DMS79 treated with DMSO at 0.1 percent for 48 hours (cell line): Measurements from ENCODE around the gene AK8.
A peak's percentile ranks its signal among the peaks of the same experiment; 100 is the strongest.

Experiments
- DNase-seq: peaks from one replicate; lab custom pipeline; 2025; lab: John Stamatoyannopoulos, UW

The AK8 gene

GRCh38 chr9:132887181-132888120 is 9.4 kb upstream of the AK8 start:
- DNase-seq = no peak

DNA sequence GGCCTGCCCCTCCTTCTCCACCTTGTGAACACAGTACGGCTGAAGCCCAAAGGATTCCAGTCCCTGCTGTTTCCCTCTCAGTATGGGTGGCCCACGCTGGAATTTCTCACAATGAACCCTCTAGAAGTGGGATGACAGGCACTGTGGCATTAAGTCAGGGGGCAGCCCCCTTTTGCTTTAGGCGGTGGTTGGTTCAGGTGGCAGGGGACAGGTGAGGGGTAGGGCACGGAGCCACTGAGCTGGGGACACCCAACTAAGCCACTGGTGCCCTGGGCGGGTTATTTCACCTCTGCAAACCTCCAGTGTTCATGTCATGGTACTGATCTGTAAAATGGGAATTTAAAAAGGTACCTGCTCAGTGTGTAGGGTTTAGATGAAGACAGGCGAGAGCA is 8.2 kb upstream of the AK8 start:
- DNase-seq = no peak

- DNase-seq = peak; percentile 40
These were observed 7.7 kb upstream of the AK8 start for GRCh38 chr9:132885720-132886333.

DNA sequence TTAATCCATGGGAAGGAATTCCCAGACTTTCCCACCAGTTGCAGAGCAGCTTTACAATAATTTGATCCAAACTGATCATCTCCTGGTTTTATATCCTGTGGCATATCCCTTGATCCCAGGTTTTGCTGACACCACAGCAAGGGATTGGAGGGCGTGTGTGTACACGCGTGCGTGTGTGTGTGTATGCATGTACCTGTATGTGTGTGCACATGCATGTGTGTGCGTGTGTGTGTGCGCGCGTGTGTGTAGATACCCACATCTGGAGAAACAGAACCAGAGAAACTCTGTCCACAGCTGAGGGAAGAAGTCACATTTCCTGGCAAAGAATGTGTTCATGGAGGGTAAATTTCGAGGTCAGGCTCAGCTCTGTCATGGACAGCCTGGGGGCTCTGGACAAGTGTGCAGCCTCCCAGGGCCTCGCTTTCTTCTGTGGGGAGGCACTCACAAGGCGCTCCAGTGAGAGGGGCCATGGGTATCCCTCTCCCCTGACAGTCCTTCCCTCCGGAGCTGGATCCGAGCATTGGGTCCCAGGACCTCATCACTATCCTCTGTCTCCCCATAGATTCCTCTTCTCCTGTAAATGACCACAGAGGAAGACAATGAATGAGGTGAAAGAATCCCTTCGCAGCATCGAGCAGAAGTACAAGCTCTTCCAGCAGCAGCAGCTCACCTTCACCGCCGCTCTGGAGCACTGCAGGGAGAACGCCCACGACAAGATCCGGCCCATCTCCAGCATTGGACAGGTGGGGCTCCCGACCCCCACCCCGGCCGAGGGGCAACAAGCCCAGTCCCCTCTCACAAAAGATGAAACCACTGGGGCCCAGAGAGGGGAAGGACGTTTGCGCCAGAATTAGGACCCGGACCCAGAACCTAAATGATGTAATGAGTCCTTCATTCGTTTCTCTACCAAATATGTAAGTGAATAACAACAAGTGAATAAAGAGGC is 5.5 kb upstream of the AK8 start:
- DNase-seq = no peak

GRCh38 chr9:132882616-132883015 is 4.5 kb upstream of the AK8 start:
- no peak for DNase-seq

DNA sequence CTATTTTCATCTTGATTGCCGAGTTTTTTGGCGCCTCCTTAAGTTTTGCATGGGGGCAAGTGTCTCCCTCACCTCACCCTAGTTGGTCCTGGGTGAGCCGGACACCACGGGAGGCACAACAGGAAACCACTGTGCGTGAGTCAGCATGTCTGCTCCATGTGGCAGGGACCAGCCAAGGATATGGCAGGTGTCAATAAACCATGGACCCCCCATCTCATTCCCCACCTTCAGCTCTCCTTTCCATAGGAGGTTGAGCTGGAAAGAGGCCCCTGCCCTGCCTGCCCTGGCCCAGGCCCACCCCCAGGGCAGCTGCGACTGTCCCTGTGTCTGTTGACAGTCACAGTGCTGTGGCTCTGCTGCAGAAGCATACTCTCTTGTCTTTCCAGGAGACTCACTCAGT is 3.7 kb upstream of the AK8 start:
- DNase-seq = no peak

- no peak for DNase-seq
These were observed 2.2 kb upstream of the AK8 start for GRCh38 chr9:132880324-132880661.

DNA sequence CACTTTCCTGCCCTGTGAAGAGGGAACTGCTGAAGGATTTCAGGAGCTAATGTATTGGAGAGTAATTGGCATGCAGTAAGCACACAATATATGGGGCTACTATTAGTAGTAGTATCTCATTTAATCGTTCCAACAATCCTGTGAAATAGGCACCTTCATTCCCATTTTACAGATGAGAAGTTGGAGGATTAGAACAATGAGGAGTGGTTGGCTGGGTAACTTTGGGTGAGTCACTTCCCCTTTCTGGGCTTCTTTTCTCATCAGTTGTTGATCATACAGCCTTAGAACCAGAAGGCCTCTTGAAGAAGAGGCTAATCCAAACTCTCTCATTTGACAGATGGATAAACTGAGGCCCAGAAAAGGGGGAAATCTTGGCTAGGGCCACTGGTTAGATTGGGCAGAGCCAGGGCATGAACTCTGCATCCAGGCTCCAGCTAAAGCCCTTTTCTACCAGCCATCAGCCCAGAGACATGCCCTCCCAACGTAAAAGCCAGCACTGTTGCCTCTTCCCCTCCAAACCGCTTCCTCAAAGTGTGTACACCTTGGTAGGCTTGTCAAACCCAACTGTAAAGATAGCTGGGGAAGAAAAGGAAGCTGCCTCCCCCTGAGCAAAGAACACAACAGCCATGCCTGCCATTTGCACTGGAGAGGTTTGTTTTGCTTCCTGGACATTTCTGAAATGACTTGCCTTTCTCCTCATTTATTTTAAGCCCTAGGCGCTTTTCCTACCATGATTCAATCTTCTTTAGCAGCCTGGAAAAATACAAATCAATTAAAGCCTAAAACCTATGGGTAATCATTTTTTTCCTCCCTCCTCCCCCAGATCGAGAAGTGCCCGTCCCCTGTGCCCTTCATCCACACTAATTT is 1.6 kb upstream of the AK8 start:
- no peak for DNase-seq

DNA sequence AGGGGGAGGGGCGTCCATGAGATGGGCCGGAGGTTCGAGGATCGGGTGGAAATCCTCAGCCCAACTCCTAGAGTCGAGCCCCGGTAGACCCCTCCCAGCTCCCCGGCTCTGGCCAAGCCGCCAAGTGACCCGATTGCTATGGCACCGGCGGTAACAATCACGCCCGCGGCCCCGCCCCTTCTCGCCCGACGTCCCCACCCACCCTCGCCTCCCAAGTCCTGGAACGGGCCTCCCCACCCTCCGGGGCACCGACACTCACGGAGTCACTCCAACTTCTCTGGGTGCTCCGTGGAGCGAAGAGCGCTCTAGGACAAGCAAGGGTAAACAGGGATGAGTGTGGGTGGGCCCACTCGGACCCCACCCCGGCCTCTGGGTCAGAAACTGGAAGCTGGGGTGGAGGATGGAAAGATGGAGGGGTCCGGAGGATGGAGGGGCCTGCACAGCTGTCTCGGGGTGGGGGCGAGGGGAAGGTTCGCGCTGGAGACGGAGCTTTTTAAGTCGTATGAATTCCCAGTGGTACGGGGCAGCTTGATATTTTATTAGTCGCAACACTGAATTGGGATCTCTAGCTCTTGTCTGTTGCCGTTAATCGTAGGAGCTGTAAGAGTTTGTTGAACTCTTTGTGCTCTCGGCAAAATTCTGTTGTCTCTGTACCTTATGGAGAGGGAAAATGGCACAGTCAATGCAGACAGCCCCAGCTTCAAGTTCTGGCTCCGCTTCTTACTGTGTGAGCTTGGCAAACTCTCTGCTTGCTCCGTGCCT is 792 bp upstream of the AK8 start, which contains the start of gene SPACA9:
TSS of gene SPACA9 (plus strand) at position 204 of the 762 bp plus-strand sequence. CDS start 5,050 bp downstream, outside the sequence.
- peak; percentile 8 for DNase-seq

- DNase-seq = no peak
These were observed 643 bp downstream of the AK8 start for GRCh38 chr9:132877458-132877823.

DNA sequence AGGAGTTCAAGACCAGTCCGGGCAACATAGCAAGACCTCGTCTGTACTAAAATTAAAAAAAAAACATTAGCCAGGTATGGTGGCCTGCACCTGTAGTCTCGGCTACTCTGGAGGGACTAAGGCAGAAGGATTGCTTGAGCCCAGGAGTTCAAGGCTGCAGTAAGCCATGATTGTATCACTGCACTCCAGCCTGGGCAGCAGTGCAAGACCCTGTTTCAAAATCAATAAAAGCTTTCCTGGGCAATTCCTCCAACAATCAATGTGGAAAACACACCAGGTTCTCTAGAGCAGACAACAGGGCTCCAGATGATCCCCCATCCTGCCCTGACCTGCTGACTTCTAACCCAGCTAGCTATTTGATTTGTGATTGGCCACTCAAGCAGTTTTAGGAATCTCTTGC is 1.2 kb downstream of the AK8 start:
- no peak for DNase-seq

DNA sequence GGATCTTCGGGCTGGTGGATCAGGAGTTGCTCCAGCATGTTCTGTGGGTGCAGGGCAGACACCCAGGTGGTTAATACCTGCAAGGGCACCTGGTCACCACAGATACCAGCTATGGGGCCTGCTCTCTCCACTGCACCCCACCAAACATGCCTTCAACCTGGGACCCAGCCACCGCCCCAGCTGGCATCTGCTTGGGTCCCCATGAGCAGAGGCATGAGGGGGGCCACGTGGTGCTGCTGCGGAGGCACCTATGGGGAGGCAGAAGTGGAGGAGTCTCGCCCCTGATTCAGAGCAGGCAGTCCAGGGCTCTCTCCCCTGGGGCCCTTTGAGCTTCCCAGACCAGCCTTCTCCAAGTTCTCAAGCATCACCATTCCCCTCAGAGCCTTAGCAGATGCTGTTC is 2.9 kb downstream of the AK8 start:
- DNase-seq = no peak

DNA sequence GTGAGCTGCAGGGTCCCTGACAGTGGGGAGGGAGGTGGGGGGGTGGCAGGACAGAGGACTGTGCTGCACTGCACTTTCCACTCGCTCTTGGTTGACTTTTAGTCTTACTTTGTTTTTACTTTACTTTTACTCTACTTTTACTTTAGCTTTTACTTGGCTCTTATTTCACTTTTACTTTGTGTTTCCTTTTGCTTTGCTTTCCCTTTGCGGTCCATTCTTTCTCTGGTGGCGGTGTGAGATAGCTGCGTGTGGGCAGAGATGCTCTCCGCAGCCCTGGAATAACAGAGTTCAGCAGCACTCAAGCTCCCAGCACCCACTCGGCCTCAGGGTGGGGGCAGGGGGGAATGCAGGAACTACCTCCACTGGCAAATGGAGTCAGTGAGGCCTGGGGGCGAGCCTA is 4.7 kb downstream of the AK8 start:
- no peak for DNase-seq

GRCh38 chr9:132869266-132869665 is 8.8 kb downstream of the AK8 start:
- no peak for DNase-seq

DNA sequence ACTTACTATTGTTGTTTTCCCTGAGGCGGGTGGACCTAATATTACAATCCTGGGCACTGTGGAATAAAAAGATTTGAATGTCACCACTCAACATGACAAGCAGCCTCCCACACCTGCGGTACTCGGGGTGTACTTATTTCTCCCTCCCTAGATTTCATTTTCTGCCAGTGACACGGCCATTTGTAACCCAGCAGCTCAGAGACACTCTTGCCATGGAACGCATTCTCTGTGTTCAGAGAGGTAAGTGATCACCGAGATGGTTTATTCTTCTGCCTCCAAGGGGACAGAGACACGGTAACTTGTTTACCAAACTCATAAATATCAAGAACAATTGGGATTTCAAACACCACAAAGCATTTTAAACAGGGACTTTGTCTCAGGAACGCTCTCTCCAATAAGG is 11.2 kb downstream of the AK8 start:
- DNase-seq = no peak

DNA sequence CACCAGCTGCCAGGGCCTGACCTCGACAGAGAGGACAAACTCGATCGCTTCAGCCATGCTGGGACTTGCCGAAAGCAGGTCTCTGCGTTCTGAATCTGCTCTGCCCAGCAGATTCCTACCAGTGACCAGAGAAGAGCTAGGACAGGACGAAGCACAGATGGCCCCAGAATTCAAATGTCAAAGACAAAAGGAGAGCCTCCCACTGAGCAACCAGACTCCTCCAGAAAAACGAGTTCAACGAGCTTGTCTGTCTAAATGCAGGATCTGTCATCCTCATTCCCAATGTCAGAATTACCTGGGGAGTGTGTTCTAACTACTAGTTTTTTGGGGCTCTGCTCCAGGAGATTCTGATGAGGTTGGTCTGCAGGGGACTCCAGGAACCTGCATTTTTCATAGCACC is 13.4 kb downstream of the AK8 start:
- DNase-seq = no peak

DNA sequence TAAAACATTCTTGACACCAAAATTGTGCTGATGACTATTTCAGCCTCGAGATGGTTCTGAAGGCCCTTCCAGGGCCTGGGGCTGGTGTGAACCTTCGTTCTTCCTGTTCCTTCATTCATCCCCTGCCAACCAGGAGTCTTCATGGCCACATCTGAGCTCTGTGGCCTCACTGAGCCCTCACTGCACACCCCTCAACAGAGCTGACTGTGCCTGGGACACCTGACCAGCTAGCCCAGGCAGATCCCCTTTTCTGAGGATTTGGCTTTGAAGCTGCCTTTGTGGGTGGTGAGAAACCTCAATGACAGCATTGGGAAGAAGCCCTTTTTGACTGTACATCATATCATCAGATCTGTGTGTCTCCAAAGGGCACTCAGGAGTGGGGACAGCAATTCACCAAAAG is 13.8 kb downstream of the AK8 start:
- no peak for DNase-seq

- DNase-seq = no peak
These were observed 15.0 kb downstream of the AK8 start for GRCh38 chr9:132863096-132863495.

DNA sequence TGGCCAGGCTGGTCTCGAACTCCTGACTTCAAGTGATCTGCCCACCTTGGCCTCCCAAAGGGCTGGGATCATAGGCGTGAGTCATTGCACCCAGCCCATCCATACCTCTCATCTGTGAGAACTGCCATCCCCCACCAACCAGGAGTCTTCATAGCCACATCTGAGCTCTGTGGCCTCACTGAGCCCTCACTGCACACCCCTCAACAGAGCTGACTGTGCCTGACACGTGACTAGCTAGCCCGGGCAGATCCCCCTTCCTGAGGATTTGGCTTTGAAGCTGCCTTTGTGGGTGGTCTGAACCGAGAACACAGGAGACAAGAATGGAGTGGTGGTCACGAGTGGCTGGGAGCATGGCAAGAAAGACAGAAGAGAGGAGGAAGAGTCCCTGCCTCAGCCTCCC is 15.6 kb downstream of the AK8 start:
- no peak for DNase-seq

GRCh38 chr9:132861666-132862065 is 16.4 kb downstream of the AK8 start:
- DNase-seq = peak; percentile 32

GRCh38 chr9:132858751-132859150 is 19.3 kb downstream of the AK8 start:
- no peak for DNase-seq
